ENCODE results near the gene TBC1D2. TPM values are rescaled to one million over a fixed set of nuclear protein-coding genes. Genes with fewer than 3 reads are reported as not detected.

TBC1D2 gene
- total RNA-seq, 1 donor from 2014 or later: 2.3 TPM

DNA sequence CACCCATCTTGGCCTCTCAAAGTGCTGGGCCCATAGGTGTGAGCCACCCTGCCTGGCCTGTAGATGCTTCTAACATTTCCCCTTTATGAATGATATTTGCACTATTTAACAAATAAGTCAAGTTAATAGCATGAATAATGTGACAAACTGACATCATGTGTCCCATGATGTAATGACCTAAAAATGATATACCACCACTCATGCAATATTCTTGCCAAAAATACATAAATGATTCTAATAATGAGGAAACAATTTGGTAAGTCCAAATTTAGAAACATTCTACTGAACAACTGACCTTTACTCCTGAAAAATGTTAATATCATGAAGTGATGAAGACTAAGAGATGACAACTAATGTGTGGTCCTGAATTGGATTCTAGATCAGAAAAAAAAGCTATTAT, 102.9 kb downstream of the TBC1D2 start:
- Mint-ChIP-seq H3K27me3 (ENCODE audit: unreplicated experiment) (peaks cover 2% of the 10 kb centered on the region), H3K36me3 (ENCODE audit: low read depth, unreplicated experiment) (no peaks in the 10 kb centered on the region), H3K4me1 (ENCODE audit: unreplicated experiment) (peaks cover 5% of the 10 kb centered on the region), H3K27ac (ENCODE audit: unreplicated experiment) (no peak overlapping the region), H3K4me3 (ENCODE audit: unreplicated experiment) (no peak overlapping the region), H3K9me3 (ENCODE audit: unreplicated experiment) (no peaks in the 10 kb centered on the region)
- TF ChIP-seq, protein P1, sequence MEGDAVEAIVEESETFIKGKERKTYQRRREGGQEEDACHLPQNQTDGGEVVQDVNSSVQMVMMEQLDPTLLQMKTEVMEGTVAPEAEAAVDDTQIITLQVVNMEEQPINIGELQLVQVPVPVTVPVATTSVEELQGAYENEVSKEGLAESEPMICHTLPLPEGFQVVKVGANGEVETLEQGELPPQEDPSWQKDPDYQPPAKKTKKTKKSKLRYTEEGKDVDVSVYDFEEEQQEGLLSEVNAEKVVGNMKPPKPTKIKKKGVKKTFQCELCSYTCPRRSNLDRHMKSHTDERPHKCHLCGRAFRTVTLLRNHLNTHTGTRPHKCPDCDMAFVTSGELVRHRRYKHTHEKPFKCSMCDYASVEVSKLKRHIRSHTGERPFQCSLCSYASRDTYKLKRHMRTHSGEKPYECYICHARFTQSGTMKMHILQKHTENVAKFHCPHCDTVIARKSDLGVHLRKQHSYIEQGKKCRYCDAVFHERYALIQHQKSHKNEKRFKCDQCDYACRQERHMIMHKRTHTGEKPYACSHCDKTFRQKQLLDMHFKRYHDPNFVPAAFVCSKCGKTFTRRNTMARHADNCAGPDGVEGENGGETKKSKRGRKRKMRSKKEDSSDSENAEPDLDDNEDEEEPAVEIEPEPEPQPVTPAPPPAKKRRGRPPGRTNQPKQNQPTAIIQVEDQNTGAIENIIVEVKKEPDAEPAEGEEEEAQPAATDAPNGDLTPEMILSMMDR (IDR thresholded peaks at IDR 0.05; ENCODE audit: unreplicated experiment): no peak
- DNase-seq (ENCODE audit: low spot score): no peak

DNA sequence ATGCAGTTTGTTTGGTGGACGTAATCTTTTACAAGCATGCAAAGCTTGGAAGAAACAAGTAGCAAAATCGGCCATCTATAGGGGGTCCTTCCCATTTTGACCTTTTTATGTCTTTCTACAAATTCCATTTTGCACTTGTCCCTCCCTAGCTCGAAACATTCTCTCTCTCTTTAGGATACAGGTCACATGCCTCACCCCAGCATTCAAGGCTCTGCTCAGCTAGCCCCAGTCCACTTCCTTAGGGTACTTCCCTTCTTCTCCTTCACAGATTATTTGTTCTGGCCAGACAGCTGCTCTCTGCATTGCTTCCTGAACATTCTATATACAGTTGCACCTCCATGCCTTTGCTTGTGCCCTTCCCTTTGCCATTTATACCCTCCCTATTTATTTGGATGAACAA, 104.7 kb downstream of the TBC1D2 start:
- no peaks in the 10 kb centered on the region for H3K9me3 Mint-ChIP-seq (ENCODE audit: unreplicated experiment)
- TF ChIP-seq, protein P1 (IDR thresholded peaks at IDR 0.05; ENCODE audit: unreplicated experiment): no peak
- no peak for DNase-seq (ENCODE audit: low spot score)
- peaks cover 5% of the 10 kb centered on the region for H3K4me1 Mint-ChIP-seq (ENCODE audit: unreplicated experiment)
- peaks cover 2% of the 10 kb centered on the region for H3K27me3 Mint-ChIP-seq (ENCODE audit: unreplicated experiment)
- no peak overlapping the region for H3K4me3 Mint-ChIP-seq (ENCODE audit: unreplicated experiment)
- H3K36me3 Mint-ChIP-seq (ENCODE audit: low read depth, unreplicated experiment): no peaks in the 10 kb centered on the region
- no peak overlapping the region for H3K27ac Mint-ChIP-seq (ENCODE audit: unreplicated experiment)

DNA sequence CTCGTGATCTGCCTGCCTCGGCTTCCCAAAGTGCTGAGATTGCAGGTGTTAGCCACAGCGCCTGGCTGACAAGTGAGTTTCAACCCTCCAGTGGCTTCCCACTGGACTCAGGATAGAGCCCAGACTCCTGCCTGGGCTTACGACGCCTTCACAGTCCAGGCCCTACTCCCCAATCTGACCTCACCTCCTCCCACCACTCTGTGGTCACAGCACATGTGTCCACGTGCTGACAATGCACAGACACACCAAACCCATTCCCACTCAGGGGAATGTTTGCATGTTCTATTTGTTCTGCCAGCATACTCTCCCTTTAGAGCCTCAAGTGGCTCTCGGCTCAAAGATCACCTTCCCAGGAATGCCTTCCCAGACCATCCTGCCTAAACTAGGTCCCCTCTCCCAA, 105.3 kb downstream of the TBC1D2 start:
- H3K9me3 Mint-ChIP-seq (ENCODE audit: unreplicated experiment): no peaks in the 10 kb centered on the region
- no peak overlapping the region for H3K27ac Mint-ChIP-seq (ENCODE audit: unreplicated experiment)

DNA sequence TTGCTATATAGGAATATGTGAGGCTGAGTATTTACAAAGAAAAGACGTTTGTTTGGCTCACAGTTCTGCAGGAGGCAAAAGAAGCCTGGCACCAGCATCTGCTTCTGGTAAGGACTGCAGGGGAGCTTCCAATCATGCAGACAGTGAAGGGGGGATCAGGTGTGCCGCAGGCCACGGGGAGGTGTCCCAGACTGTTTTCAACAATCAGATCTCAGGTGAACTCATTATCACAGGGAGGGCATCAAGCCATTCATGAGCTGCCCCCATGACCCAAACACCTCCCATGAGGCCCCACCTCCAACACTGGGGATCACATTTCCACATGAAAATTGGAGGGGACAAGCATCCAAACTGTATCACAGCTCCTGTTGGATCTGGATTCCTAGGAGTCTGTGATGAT, 106.0 kb downstream of the TBC1D2 start:
- Mint-ChIP-seq H3K27ac (ENCODE audit: unreplicated experiment) (no peak overlapping the region), H3K27me3 (ENCODE audit: unreplicated experiment) (peaks cover 2% of the 10 kb centered on the region), H3K4me1 (ENCODE audit: unreplicated experiment) (peaks cover 5% of the 10 kb centered on the region), H3K4me3 (ENCODE audit: unreplicated experiment) (no peak overlapping the region), H3K9me3 (ENCODE audit: unreplicated experiment) (no peaks in the 10 kb centered on the region), H3K36me3 (ENCODE audit: low read depth, unreplicated experiment) (peaks cover 1% of the 10 kb centered on the region)
- DNase-seq (ENCODE audit: low spot score): no peak
- TF ChIP-seq, protein P1 (IDR thresholded peaks at IDR 0.05; ENCODE audit: unreplicated experiment): no peak

More for the DNA sequence above, 105.3 kb downstream of the TBC1D2 start:
- Mint-ChIP-seq H3K36me3 (ENCODE audit: low read depth, unreplicated experiment) (no peaks in the 10 kb centered on the region), H3K4me3 (ENCODE audit: unreplicated experiment) (no peak overlapping the region), H3K27me3 (ENCODE audit: unreplicated experiment) (peaks cover 2% of the 10 kb centered on the region), H3K4me1 (ENCODE audit: unreplicated experiment) (peaks cover 5% of the 10 kb centered on the region)
- DNase-seq (ENCODE audit: low spot score): no peak
- TF ChIP-seq, protein P1 (IDR thresholded peaks at IDR 0.05; ENCODE audit: unreplicated experiment): no peak

Small RNAs within 50 kb of the gene (microRNA-seq; reads per million reads assigned to microRNA genes)
- not detected for gene MIR6854 (ENCODE audit: unreplicated experiment)

Other genes starting within 250 kb of the TBC1D2 start
- gene NANS, start 198.9 kb downstream of the TBC1D2 start, total RNA-seq (ENCODE audit: unreplicated experiment): 41.4 TPM
- 0.97 TPM for gene TRIM14, start 136.4 kb downstream of the TBC1D2 start, total RNA-seq (ENCODE audit: unreplicated experiment)
- 5.5 TPM for gene CORO2A, start 63.0 kb downstream of the TBC1D2 start, total RNA-seq (ENCODE audit: unreplicated experiment)